ENCODE results near the gene HOPX.
"Not testable (repeated sequence)": the region's sequence is repeated elsewhere in the genome, so short reads cannot be mapped to it uniquely, and the experiment has no call there.

HOPX gene

DNA sequence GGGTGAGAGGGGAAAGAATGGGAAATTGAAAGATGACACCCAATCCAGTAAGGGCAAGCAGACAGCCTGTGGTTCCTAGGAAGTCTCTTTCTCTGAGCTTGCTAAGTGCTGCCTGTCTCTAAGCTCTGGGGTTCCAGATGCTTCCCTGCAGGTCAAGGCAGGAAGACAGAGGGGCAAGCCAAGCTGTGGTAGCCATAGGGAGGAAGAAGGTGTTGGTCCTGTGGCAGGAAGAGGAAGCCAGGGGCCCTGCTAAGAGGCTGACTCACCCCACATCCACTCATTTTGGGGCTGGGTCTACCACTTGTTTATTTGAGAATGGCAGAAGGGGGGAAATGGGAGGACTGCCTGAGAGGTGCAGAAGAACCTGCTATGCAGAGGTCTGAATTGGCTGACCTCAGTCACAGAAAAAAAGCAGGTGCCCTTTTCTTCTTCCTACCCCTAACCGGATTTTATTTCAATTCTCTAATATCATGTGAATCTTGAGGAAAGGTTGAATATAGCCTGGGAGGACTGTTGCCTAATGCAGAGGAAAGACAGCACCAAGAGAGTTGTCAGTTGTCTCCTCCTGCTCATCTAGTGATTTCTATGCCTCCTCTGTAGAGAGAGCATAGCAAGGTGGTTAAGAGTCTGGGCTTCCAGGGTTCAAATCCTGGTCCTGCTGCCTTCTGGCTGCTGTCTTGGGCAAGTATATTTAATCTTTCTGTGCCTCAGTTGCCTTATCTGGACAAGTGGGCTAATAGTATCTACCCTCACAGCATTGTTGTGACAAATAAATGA lies 27.4 kb downstream of the HOPX start:
- DNase-seq, result no peak

- DNase-seq, result no peak
Measured at GRCh38 chr4:56652196-56652595, 28.9 kb downstream of the HOPX start.

DNA sequence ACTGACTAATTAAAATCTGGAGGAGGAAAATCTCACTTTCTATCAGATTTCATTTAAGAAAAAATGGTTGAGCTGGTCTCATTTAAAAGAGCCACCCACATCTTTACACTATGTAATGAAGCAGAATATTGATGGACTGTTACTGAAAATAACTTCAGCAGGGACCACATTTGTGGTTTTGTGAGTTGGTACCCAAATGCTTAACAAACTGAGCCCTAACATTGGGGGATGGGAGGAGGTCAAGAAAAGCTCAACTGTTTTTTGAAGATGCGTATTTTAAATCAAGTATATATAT lies 30.1 kb downstream of the HOPX start:
- DNase-seq, result no peak

DNA sequence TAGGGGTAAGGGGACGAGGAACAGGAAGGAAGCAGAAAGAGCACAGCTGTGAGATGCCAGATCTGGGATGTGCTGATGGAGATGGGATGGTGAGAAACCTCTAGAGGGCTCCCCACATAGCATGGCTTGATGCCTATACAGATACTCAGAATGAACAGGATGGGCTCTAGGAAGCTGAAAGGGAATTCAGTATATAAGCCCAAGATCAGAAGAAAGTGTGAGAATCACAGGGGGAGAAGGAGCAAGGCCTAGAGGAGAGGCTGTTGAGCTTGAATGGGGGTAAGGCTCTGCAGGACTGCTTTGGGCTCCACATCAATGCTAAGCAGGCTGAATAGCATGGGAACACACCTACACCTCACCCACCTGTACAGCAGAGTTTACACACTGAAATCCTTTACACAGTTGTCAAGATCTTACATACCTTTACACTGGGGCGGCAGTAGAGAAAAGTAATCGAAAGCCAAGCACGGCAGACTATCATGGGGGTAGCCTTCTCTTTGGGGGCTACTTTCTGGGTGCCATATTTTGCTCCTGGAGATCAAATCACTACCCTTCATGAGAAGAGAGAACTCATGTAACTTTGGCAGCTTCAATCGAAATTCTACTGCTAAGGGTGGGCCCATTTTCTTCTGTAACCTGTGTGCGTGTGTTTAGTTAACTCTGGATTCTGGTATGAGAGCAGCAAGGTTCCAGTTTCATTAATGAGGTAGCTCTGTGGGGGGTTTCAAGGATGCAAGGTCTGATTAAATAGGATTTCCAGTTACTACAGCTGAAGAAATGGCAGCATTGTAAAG lies 30.6 kb downstream of the HOPX start:
- DNase-seq, result no peak

GRCh38 chr4:56649445-56650261 lies 31.4 kb downstream of the HOPX start:
- no peak for DNase-seq

- DNase-seq, result no peak
Measured at GRCh38 chr4:56648824-56649151, 32.3 kb downstream of the HOPX start.

DNA sequence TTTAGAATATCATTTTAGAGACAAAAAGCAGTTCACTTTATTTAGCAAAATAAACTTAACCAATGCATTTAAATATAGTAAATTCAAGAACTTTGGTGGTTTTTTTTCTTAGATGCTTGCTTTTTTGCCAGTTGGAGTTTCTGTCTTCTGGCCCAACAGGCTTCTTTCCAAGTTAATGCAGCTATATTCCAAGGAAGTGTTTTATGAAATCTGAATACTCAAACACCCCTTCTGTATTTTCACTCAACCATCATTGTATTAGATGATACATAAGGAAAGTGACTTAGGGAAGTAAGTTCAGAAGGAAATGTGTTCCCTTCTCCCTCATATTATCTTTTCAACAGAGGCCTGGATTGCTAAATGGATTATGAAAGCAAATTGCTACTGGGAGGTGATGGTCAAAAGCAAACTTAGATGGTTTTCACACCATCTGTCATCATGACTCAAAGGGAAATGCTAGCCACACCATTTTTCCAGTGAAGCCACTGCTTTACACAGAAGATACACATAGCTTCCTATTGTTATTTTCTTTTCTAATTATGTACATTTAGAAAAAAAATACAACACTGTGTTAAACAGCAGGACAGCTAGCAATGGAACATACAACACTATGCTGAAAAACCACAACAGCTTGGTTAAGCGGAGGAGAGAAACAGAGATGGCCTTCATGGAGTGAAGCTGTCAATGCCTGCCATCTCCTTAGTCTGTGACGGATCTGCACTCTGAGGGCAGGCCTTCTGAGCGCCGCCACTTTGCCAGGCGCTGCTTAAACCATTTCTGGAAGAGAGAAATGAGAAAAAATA lies 32.9 kb downstream of the HOPX start:
- DNase-seq, result no peak

DNA sequence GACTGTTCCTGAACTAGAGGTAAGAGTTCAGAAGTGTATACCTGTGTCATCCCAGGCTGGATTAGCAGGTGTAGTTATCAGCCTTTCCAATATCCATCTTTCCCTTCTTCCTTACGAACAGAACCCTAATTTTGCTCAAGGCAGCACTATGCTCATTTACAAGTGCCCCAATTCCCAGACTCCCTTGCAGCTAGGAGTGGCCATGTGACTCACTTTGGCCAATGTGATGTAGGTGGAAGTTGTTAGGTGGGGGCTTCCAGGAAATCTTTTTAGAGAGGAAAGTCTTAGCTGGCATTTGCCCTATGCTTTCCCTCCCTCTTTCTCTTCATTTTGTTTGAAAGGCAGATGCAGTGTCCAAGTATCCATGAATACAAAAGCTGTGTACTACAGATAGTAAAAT lies 34.8 kb downstream of the HOPX start:
- no peak for DNase-seq

DNA sequence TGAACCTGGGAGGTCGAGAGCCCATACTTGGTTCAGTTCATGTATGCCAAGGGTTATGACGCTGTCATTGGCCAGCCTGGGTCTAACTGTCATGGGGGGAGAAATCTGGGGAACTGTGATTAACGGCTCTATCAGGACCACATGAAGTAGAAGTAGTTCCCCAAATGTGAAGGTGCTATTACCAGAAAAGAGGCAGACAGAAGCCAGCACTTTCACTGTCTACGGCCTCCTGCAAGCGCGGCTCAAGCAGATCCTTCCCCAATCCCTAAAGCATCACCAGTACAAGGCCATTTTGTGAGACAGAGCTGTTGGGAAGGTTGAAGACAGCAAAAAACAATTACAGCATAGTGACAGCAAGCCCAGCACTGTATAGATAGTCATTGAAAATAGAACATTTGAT lies 37.5 kb downstream of the HOPX start:
- no peak for DNase-seq

- DNase-seq, result no peak
Measured at GRCh38 chr4:56641494-56642051, 39.5 kb downstream of the HOPX start.

GRCh38 chr4:56640621-56641493 lies 40.2 kb downstream of the HOPX start:
- no peak for DNase-seq

DNA sequence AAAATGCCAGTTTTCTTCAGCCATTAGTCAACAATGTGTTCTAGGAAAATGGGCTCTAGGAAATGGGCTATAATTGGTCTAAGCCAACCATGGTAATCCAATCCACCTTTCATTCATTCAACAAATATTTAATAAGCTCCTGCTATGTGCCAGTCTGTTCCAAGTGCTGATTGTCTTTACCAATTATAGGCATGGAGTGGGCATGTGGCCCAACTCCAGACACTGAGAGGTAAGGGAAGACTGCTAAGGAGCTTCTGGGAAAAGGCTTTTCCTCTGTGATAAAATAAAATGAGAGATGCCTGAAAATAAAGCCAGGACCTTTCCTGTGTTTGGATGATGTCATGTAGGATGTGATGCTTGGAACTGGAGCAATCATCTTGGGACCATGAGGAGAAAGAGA lies 43.3 kb downstream of the HOPX start:
- no peak for DNase-seq

- no peak for DNase-seq
Measured at GRCh38 chr4:56637154-56637553, 43.9 kb downstream of the HOPX start.

- DNase-seq, result not testable (repeated sequence)
Measured at GRCh38 chr4:56634954-56635353, 46.1 kb downstream of the HOPX start.

GRCh38 chr4:56633486-56633885 lies 47.6 kb downstream of the HOPX start:
- DNase-seq, result no peak

GRCh38 chr4:56630876-56631666 lies 50.0 kb downstream of the HOPX start:
- no peak for DNase-seq

DNA sequence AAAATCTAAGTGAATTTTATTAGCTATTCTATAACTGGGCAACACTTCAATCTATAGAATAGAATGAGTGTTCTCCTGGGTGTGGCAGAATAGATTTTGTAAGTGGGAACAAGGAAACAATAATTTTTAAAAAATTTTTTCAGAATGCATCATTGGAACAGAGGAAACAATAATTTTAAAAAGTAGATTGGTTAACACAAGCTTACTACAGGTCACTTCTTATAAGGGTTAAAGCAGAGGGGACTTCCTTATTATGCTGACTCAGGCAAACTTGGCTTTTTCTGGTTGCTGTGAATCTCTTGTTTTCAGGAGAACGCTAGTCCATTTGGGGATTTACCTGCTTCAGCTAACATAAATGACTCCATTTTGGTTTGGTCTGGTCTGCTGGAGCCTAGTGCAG lies 52.5 kb downstream of the HOPX start:
- no peak for DNase-seq

DNA sequence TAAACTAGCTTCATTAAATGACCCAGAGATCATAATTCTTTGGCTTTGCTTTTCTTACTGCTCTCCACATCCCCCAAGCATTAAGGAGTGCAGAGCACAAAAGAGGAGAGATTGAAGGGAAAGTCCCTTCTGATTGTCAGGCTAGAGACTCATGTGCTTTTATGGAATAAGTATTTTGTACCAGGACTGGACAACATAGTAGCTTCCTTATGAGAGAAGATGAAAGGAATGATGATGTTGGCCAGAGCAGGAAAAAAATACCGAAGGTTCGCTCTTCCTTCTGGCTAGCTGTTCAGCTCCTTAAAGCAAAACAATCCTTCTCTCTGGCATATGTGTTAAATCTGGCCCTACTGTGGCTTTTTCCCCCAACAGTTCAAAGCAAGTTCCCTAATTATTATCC lies 53.1 kb downstream of the HOPX start:
- no peak for DNase-seq

DNA sequence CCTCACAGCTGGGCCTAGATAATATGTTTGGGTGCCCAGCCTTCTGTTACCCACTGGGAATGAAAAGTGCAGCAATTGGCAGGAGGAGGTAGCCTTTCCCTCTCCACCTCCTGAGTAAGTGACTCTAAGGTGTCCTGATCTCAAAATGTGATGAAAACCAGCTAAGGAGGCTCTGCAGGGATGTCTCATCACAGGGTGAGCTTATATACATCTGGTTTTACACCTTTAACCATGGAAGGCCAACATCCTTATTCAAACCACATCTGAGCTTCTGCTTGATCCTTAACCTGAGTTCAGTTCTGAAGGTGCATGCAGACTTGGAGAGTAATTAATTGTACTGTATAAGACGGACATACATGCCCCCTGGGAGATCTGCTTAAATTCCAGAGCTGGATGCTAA lies 53.7 kb downstream of the HOPX start:
- no peak for DNase-seq

DNA sequence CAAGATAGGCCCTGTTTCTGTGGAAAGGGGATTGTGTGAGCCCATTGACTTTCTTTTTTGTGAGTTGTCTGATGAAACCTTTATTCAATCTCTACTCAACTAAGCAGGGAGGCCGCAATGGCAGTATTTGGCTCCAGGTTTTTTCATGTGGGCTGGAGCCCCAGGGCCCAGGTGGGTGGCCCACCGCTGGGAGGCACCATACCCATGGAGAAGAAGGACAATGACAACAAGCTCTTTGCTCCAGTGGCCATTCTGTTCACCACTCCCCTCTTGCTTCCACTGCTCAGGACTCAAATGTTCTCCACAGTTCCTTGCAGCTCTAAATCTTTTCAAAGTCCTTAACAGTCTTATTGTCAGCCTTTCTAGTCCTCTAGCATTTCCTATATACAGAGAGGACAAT lies 54.1 kb downstream of the HOPX start:
- DNase-seq, result no peak

DNA sequence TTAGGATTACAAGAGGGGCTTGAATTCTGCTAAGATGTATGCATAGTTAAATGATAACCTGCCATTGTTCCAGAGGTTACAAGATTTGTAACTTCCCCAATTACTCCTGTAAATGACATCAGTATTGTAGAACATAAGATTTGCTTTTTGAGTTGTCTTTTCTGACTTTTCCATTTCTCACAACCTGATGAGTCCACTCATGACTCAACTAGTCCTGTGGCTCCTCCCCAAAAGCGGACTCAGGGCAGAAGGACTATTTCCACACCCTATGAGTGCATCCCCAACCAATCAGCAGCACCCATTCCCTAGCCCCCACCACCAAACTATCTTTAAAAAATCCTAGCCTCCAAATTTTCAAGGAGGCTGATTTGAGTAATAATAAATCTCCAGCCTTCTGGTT lies 54.7 kb downstream of the HOPX start:
- no peak for DNase-seq

Data from femur (tissue), 1 donor.